NB4 (cell line): Measurements from ENCODE around the gene PPHLN1.
"Not testable (repeated sequence)": the region's sequence is repeated elsewhere in the genome, so short reads cannot be mapped to it uniquely, and the experiment has no call there.

ENCODE experiments used
- DNase-seq: peaks from one replicate; pipeline ENCODE4 v3.0.0; 2010; ENCODE audit warnings: low read depth
- H3K4me3 ChIP-seq: one replicate; pipeline ENCODE4 v1.5.1; 2011; ENCODE audit warnings: mild to moderate bottlenecking, low read depth, low read length, moderate library complexity
- MYC ChIP-seq: IDR thresholded peaks from 2 replicates; pipeline ENCODE4 v1.6.1; 2011; ENCODE audit warnings: low read depth, low read length
- POLR2A ChIP-seq: IDR thresholded peaks from 2 replicates; pipeline ENCODE4 v1.6.1; 2011; ENCODE audit warnings: mild to moderate bottlenecking; ENCODE audit not compliant: insufficient read length; ENCODE audit errors: extremely low read depth
- TF ChIP-seq, protein P1 (sequence below): IDR thresholded peaks from 2 replicates; pipeline ENCODE4 v1.6.1; 2011; ENCODE audit warnings: low read depth, low read length
- TF ChIP-seq, protein P2 (sequence below): IDR thresholded peaks from one replicate; pipeline ENCODE4 v1.5.1; 2012; ENCODE audit warnings: low read depth, low read length

The PPHLN1 gene

DNA sequence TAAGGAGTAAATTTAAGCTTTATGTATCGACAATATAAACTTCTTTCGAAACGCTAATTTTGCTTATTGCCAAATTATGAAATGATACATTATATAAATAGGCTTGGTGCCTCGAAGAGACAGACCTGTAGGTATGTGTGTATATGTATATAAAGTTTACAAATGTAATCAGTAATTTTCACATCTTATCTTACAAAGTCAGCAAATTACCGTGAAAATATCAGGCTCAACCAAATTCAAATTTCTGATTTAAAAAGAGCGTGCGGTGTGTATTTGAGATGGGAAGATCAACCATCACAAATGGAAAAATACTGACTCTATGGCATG, 678 bp upstream of the PPHLN1 start:
- TF ChIP-seq, protein P1, sequence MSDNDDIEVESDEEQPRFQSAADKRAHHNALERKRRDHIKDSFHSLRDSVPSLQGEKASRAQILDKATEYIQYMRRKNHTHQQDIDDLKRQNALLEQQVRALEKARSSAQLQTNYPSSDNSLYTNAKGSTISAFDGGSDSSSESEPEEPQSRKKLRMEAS: no peak
- TF ChIP-seq MYC (no peak), POLR2A (no peak)
- TF ChIP-seq, protein P2, sequence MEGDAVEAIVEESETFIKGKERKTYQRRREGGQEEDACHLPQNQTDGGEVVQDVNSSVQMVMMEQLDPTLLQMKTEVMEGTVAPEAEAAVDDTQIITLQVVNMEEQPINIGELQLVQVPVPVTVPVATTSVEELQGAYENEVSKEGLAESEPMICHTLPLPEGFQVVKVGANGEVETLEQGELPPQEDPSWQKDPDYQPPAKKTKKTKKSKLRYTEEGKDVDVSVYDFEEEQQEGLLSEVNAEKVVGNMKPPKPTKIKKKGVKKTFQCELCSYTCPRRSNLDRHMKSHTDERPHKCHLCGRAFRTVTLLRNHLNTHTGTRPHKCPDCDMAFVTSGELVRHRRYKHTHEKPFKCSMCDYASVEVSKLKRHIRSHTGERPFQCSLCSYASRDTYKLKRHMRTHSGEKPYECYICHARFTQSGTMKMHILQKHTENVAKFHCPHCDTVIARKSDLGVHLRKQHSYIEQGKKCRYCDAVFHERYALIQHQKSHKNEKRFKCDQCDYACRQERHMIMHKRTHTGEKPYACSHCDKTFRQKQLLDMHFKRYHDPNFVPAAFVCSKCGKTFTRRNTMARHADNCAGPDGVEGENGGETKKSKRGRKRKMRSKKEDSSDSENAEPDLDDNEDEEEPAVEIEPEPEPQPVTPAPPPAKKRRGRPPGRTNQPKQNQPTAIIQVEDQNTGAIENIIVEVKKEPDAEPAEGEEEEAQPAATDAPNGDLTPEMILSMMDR: no peak
- H3K4me3 ChIP-seq: peak overlapping the region; percentile 99
- no peak for DNase-seq

DNA sequence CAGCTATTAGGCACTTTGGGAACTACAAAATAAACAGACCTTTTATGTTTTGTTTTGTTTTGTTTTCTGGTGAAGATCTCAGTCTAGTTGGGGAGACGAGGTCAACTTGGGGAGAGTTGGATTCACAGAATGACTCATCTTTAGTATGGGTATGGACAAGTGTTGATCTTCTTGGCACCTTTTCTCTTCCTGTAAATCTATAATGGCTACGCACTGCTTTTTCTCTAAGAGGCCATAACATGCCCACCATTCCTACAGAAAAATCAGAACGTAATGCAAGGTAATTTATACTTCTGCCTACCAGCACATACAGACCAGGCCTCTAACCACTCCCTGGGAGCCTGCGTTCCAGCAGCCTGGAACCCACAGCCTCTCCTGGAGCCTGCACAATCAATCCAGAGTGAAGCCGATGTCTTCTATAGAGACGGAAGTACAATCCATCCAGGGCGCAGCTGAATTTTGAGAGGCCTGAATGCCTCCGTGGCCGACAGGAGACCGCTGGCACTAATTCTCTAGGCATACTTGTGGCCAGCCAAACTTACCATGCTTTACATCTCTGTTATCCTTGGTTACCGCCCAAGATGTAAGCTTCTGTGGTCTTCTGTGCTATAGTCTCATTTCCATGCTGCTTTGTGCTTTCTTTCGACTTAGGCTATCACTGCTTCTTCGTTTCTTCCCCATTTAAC, 717 bp downstream of the PPHLN1 start:
- H3K4me3 ChIP-seq: peak overlapping the region; percentile 99
- peak; percentile 38 for DNase-seq
- TF ChIP-seq, protein P2: no peak
- no peak for TF ChIP-seq POLR2A
- TF ChIP-seq, protein P1: no peak
- TF ChIP-seq MYC: no peak

DNA sequence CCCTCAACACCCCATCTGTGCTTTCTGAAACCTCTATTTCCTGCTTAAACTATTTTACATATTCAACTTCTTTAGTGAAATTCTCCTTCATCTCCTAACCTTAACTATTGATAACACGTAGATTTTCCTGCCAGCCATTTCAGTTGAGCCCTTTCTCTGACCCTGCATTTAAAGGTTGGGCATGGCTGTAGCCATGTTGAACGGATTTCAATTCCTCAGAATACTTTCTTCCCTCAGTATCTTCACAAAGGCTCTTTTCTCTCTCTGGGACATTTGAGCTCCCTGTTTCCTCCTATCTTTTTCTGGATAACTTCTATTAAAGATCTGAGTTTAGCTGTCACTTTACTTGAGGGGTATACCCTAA, 1.2 kb downstream of the PPHLN1 start:
- H3K4me3 ChIP-seq: peak overlapping the region; percentile 99

DNA sequence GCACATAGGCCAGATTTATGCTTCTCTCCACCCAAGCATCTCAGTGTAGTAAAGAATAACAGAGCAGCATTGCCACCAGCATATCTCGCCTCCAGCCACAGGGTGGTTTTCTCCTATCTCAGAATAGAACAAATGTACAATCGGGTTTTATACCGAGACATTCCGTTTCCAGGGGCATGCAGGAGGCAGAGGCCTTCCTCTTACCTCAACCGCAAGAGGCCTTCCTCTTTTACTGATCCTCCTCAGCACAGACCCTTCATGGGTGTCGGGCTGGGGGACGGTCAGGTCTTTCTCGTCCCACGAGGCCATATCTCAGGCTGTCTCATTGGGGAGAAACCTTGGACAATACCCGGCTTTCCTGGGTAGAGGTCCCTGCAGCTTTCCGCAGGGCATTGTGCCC, 4.1 kb downstream of the PPHLN1 start:
- peak; percentile 52 for DNase-seq

More for the DNA sequence above, 1.2 kb downstream of the PPHLN1 start:
- TF ChIP-seq MYC (no peak), POLR2A (no peak)
- TF ChIP-seq, protein P1: no peak
- TF ChIP-seq, protein P2: no peak
- no peak for DNase-seq

DNA sequence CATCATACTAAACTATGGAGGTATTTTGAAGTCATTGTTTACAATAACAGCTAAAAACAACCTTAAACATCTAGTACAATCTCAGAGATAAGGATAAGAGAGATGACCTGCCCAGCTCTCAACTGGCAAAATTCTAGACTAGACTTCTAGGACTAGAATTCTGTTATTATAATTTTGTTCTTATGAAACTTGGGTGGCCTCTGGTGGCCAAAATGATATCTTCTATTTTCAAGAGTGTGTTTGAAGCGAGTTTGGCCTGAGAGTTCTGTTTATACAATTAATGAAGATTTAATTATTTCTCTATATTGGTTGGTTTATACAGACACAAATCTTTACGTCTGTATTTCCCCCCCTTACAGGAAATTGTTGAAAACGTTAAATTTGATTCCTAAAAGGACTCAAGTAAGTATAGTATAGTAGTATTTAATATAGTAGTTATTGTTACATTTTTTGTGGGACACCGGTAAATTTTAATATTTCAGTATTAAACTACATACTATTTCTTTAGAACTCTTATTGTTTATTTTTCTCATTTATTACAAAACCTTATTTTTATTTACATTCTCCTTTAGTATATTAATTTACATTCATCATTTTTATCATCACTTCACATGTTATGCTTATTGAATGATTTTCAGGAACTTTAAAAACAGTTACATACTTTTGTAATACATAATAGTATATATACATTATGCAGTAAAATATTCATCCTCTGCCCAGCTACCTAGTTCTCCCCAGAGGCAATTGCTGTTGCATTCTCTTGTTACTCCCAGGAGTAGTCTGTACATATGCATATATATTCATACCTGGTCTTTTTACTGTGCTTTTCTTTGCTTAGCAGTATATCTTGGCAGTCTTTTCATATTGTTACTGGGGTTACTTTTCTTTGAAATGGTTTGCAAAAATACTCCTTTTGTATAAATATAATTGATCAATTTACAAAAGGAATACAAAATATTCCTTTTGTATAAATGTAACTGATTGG, 6.6 kb downstream of the PPHLN1 start:
- DNase-seq: peak; percentile 65
- no peak overlapping the region for H3K4me3 ChIP-seq
- TF ChIP-seq, protein P1: no peak
- TF ChIP-seq, protein P2: peak; percentile 28

More for the DNA sequence above, 4.1 kb downstream of the PPHLN1 start:
- not testable (repeated sequence) for H3K4me3 ChIP-seq

DNA sequence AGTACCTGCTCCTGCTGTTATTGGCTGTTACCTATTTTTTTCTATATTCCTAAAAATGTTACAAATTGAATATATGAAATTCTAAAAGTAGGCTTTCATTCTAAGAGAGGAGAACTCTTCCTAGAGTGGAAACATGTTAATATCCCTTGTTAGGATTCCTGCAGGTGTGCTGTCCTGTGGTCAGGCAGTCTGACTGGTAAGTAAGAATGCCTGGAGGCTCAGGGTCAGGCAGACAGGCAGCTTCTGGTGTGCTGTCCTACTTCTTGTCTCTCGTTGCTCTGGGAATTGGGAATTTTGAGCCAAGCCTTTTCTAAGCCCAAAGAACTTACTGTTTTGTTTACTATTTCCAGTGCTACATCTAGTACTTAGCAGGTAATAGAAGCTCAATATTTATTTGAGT, 10.3 kb downstream of the PPHLN1 start:
- no peak for DNase-seq
- TF ChIP-seq, protein P2: no peak
- TF ChIP-seq MYC: no peak
- no peak overlapping the region for H3K4me3 ChIP-seq
